Upper lobe of left lung (tissue), 4 donors: ENCODE data around the gene CLCN6.

Source experiments
- POLR2A ChIP-seq, 4 donors: fragments of 450-650 bp; IDR thresholded peaks; one replicate each; pipeline ENCODE4 v1.5.1; 2016 to 2017; ENCODE audit warnings: antibody characterized with exemption in 4 of 4, mild to moderate bottlenecking in 2 of 4
- TF ChIP-seq, protein P1 (sequence below), 6 experiments: fragments of 450-650 bp in 4 of 6; fragments of 200-600 bp in 2 of 6; sonication (generic) in 2 of 6; IDR thresholded peaks; one replicate each; pipeline ENCODE4 v1.5.1; 2016 to 2019; ENCODE audit warnings: antibody characterized with exemption in 6 of 6

DNA sequence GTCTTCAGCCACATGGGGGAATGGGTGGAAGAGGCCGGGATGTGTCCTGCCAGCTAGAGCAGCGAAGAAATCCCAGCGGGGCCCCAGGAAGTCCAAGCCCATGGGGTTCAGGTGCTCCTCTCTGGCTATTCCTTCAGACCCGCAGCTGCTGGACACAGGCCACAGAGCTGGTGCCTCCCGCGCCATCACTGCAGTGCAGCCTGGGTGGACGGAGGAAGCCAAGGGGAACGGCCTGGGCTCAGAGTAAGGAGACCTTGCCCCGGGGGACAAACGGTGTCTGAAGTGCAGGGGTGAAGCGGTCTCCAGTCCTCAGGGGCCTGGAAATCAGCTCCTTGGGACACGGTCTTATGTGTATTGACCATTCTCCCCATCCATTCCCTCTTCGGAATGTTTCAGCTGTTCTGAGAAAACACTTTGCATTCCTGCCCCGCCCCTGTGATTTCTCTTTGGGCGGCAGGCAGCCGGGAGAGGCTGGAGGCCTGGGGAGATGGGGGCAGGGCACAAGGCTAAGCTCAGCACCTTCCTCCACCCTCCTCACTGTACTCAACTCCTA is 18.7 kb upstream of the CLCN6 start:
- TF ChIP-seq, protein P1, sequence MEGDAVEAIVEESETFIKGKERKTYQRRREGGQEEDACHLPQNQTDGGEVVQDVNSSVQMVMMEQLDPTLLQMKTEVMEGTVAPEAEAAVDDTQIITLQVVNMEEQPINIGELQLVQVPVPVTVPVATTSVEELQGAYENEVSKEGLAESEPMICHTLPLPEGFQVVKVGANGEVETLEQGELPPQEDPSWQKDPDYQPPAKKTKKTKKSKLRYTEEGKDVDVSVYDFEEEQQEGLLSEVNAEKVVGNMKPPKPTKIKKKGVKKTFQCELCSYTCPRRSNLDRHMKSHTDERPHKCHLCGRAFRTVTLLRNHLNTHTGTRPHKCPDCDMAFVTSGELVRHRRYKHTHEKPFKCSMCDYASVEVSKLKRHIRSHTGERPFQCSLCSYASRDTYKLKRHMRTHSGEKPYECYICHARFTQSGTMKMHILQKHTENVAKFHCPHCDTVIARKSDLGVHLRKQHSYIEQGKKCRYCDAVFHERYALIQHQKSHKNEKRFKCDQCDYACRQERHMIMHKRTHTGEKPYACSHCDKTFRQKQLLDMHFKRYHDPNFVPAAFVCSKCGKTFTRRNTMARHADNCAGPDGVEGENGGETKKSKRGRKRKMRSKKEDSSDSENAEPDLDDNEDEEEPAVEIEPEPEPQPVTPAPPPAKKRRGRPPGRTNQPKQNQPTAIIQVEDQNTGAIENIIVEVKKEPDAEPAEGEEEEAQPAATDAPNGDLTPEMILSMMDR (IDR thresholded peaks at IDR 0.05) = no peak
- peak in 1 of 4 donors; percentile 38 for TF ChIP-seq POLR2A (IDR thresholded peaks at IDR 0.05)
